Smooth muscle cell (in vitro differentiated cells): ENCODE results near the gene ST8SIA2. TPM values are rescaled to one million over a fixed set of nuclear protein-coding genes. Genes with fewer than 3 reads are reported as not detected.

Source experiments
- DNase-seq: peaks from one replicate; lab custom pipeline; 2025; ENCODE audit not compliant: unreplicated experiment; lab: John Stamatoyannopoulos, UW
- H2AFZ ChIP-seq: fragments of 200-600 bp; sonication (generic); 2 replicates; pipeline ENCODE4 v1.6.0; 2016; ENCODE audit warnings: antibody characterized with exemption, low read depth, mild to moderate bottlenecking
- H3F3A ChIP-seq: fragments of 200-600 bp; sonication (generic); 2 replicates; pipeline ENCODE4 v1.6.0; 2017; ENCODE audit warnings: antibody characterized with exemption, low read depth
- H3K27ac ChIP-seq: fragments of 200-600 bp; sonication (generic); 2 replicates; pipeline ENCODE4 v1.5.1; 2016; ENCODE audit warnings: low read depth, mild to moderate bottlenecking
- H3K27me3 ChIP-seq: fragments of 200-600 bp; sonication (generic); 2 replicates; pipeline ENCODE4 v1.6.1; 2016; ENCODE audit warnings: low read depth, mild to moderate bottlenecking
- H3K36me3 ChIP-seq: fragments of 200-600 bp; sonication (generic); 2 replicates; pipeline ENCODE4 v1.5.1; 2016; ENCODE audit warnings: low read depth
- H3K4me1 ChIP-seq: fragments of 200-600 bp; sonication (generic); 2 replicates; pipeline ENCODE4 v1.5.1; 2016; ENCODE audit warnings: low read depth
- H3K4me2 ChIP-seq: fragments of 200-600 bp; sonication (generic); 2 replicates; pipeline ENCODE4 v1.6.0; 2016; ENCODE audit warnings: mild to moderate bottlenecking
- H3K4me3 ChIP-seq: fragments of 200-600 bp; sonication (generic); 2 replicates; pipeline ENCODE4 v1.5.1; 2016; ENCODE audit warnings: mild to moderate bottlenecking
- H3K79me2 ChIP-seq: fragments of 200-600 bp; sonication (generic); 2 replicates; pipeline ENCODE4 v1.6.0; 2016; ENCODE audit warnings: low read depth, mild to moderate bottlenecking
- H3K9ac ChIP-seq: fragments of 200-600 bp; sonication (generic); 2 replicates; pipeline ENCODE4 v1.6.0; 2016; ENCODE audit warnings: low read depth
- H3K9me3 ChIP-seq: fragments of 200-600 bp; sonication (generic); replicated peaks from 2 replicates; pipeline ENCODE4 v1.5.1; 2016; ENCODE audit warnings: low read depth
- H4K20me1 ChIP-seq: fragments of 200-600 bp; sonication (generic); 2 replicates; pipeline ENCODE4 v1.6.0; 2016; ENCODE audit warnings: low read depth
- WGBS: methylation state at CpG from one replicate; pipeline ENCODE4 v1.1.7; 2016; ENCODE audit warnings: low lambda C conversion rate; 5-methylcytosine and 5-hydroxymethylcytosine counted together
- polyA plus RNA-seq: library from polyadenylated mRNA; unstranded; fragments of >200 nt; fragmentation: Nextera tagmentation; extraction: Ambion mirVana; gene quantifications from 2 replicates; pipeline ENCODE4 v1.2.1, GENCODE V29; 2016
- total RNA-seq: library from RNA; depleted of rRNA; stranded (reverse); fragments of >200 nt; gene quantifications from 2 replicates; pipeline ENCODE4 v1.2.3, GENCODE V29; 2014
- TF ChIP-seq, protein P1 (sequence below): fragments of 200-600 bp; sonication (generic); IDR thresholded peaks from 2 replicates; pipeline ENCODE4 v1.5.1; 2017; ENCODE audit warnings: borderline replicate concordance, mild to moderate bottlenecking, antibody characterized with exemption; ENCODE audit not compliant: insufficient read depth, poor library complexity, severe bottlenecking

The ST8SIA2 gene
- total and polyA plus RNA-seq, 2 experiments from 2014 or later = 2.2 to 2.7 TPM

DNA sequence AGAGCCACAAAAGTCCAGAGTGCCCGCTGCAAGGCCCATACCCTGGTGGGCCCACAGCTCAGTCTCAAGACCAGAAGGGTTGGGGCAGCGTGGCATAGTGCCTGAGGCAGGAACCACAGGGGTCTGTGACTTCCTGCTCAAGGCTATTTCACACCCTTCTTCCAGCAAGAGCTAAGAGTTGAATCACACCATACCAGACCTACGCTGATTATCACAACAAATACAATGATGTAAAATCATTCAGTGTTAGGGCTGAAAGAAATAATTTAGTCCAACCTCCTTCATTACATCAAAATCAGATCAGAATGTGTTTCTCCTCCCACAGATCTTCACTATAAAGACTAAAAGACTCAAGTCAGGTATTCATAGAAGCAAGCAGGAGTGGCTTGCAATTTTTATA lies 27.8 kb upstream of the ST8SIA2 start:
- no peak overlapping the region for H3K4me2 ChIP-seq
- no peaks in the 10 kb centered on the region for H3F3A ChIP-seq
- H3K4me3 ChIP-seq = no peak overlapping the region
- H4K20me1 ChIP-seq = no peaks in the 10 kb centered on the region
- peaks cover 5% of the 10 kb centered on the region for H3K4me1 ChIP-seq
- no peaks in the 10 kb centered on the region for H3K36me3 ChIP-seq
- H3K79me2 ChIP-seq = no peaks in the 10 kb centered on the region
- no peak overlapping the region for H3K9ac ChIP-seq
- no peak overlapping the region for H2AFZ ChIP-seq
- TF ChIP-seq, protein P1, sequence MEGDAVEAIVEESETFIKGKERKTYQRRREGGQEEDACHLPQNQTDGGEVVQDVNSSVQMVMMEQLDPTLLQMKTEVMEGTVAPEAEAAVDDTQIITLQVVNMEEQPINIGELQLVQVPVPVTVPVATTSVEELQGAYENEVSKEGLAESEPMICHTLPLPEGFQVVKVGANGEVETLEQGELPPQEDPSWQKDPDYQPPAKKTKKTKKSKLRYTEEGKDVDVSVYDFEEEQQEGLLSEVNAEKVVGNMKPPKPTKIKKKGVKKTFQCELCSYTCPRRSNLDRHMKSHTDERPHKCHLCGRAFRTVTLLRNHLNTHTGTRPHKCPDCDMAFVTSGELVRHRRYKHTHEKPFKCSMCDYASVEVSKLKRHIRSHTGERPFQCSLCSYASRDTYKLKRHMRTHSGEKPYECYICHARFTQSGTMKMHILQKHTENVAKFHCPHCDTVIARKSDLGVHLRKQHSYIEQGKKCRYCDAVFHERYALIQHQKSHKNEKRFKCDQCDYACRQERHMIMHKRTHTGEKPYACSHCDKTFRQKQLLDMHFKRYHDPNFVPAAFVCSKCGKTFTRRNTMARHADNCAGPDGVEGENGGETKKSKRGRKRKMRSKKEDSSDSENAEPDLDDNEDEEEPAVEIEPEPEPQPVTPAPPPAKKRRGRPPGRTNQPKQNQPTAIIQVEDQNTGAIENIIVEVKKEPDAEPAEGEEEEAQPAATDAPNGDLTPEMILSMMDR = no peak
- H3K27ac ChIP-seq = no peak overlapping the region
- no peaks in the 10 kb centered on the region for H3K27me3 ChIP-seq
- 60% methylated on average over 3 of the region's 3 CpGs for WGBS
- DNase-seq = no peak
- no peaks in the 10 kb centered on the region for H3K9me3 ChIP-seq

- H3K4me1 ChIP-seq = peaks cover 5% of the 10 kb centered on the region
- no peaks in the 10 kb centered on the region for H3K36me3 ChIP-seq
- no peaks in the 10 kb centered on the region for H3K79me2 ChIP-seq
- H3F3A ChIP-seq = no peaks in the 10 kb centered on the region
- no peak overlapping the region for H2AFZ ChIP-seq
- no peak overlapping the region for H3K27ac ChIP-seq
- no peak overlapping the region for H3K4me3 ChIP-seq
- H3K4me2 ChIP-seq = no peak overlapping the region
- no peaks in the 10 kb centered on the region for H3K9me3 ChIP-seq
- TF ChIP-seq, protein P1 = no peak
- no peaks in the 10 kb centered on the region for H3K27me3 ChIP-seq
- no peak for DNase-seq
- WGBS = 89% methylated on average over 5 of the region's 5 CpGs
- no peaks in the 10 kb centered on the region for H4K20me1 ChIP-seq
- no peak overlapping the region for H3K9ac ChIP-seq
Observed at GRCh38 chr15:92366381-92366780, 27.3 kb upstream of the ST8SIA2 start.

DNA sequence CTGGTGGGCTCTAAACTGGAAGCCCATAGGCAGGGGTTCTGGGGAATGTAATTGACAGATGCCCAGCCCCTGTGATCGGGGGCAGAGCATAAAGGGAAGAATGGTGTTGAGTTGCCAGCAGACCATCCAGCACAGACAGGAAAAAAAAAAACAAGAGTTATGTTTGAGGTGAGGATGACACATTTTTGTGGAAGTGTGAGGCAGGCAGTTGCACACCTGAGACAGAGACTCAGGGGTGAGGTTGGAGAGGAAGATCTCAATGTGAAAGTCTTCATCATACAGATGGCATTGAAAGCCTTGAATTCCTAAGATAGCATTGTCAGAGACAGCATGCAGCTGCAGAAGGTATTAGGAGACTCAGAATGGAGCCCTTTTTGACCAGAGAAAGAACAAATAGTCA lies 18.6 kb upstream of the ST8SIA2 start:
- H3K4me2 ChIP-seq = no peak overlapping the region
- DNase-seq = no peak
- H3K27ac ChIP-seq = no peak overlapping the region
- no peaks in the 10 kb centered on the region for H3K79me2 ChIP-seq
- H4K20me1 ChIP-seq = no peaks in the 10 kb centered on the region
- TF ChIP-seq, protein P1 = no peak
- WGBS = 83% methylated on average over 1 of the region's 1 CpG
- no peak overlapping the region for H2AFZ ChIP-seq
- no peaks in the 10 kb centered on the region for H3F3A ChIP-seq
- H3K4me3 ChIP-seq = no peak overlapping the region
- H3K9me3 ChIP-seq = no peaks in the 10 kb centered on the region
- H3K4me1 ChIP-seq = no peaks in the 10 kb centered on the region
- no peaks in the 10 kb centered on the region for H3K36me3 ChIP-seq
- no peak overlapping the region for H3K9ac ChIP-seq
- H3K27me3 ChIP-seq = peaks cover 8% of the 10 kb centered on the region

GRCh38 chr15:92376109-92376508 lies 17.6 kb upstream of the ST8SIA2 start:
- TF ChIP-seq, protein P1 = no peak
- Histone ChIP-seq H3K4me3 (no peak overlapping the region), H3K79me2 (no peaks in the 10 kb centered on the region), H3K4me1 (no peaks in the 10 kb centered on the region), H3K27ac (no peak overlapping the region), H3K9me3 (no peaks in the 10 kb centered on the region), H3K27me3 (peaks cover 8% of the 10 kb centered on the region), H2AFZ (no peak overlapping the region), H3K9ac (no peak overlapping the region), H3F3A (no peaks in the 10 kb centered on the region), H3K36me3 (no peaks in the 10 kb centered on the region), H4K20me1 (no peaks in the 10 kb centered on the region), H3K4me2 (no peak overlapping the region)
- WGBS = 94% methylated on average over 3 of the region's 3 CpGs
- DNase-seq = no peak
